C4-2B (cell line): Measurements from ENCODE around the gene MOB3C.

ENCODE experiments used
- ZFX ChIP-seq: fragments of 450-650 bp; IDR thresholded peaks from 2 replicates; pipeline ENCODE4 v1.6.1; 2017
- TF ChIP-seq, protein P1 (sequence below): fragments of 450-650 bp; conservative IDR thresholded peaks from 2 replicates; pipeline ENCODE4 v1.5.1; 2017; ENCODE audit warnings: mild to moderate bottlenecking

- TF ChIP-seq, protein P1, sequence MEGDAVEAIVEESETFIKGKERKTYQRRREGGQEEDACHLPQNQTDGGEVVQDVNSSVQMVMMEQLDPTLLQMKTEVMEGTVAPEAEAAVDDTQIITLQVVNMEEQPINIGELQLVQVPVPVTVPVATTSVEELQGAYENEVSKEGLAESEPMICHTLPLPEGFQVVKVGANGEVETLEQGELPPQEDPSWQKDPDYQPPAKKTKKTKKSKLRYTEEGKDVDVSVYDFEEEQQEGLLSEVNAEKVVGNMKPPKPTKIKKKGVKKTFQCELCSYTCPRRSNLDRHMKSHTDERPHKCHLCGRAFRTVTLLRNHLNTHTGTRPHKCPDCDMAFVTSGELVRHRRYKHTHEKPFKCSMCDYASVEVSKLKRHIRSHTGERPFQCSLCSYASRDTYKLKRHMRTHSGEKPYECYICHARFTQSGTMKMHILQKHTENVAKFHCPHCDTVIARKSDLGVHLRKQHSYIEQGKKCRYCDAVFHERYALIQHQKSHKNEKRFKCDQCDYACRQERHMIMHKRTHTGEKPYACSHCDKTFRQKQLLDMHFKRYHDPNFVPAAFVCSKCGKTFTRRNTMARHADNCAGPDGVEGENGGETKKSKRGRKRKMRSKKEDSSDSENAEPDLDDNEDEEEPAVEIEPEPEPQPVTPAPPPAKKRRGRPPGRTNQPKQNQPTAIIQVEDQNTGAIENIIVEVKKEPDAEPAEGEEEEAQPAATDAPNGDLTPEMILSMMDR, result peak; percentile 75
- TF ChIP-seq ZFX, result no peak
These were observed 5.7 kb upstream of the MOB3C start for GRCh38 chr1:46622344-46622743.
